GM21447 (cell line): ENCODE data around the gene ARHGEF2.
"Not testable (repeated sequence)": the region's sequence is repeated elsewhere in the genome, so short reads cannot be mapped to it uniquely, and the experiment has no call there.

Source experiments
- ATAC-seq: cut with Tn5 transposase; IDR thresholded peaks from one replicate; pipeline ENCODE4 v1.9.1; 2021; ENCODE audit not compliant: unreplicated experiment

The ARHGEF2 gene

DNA sequence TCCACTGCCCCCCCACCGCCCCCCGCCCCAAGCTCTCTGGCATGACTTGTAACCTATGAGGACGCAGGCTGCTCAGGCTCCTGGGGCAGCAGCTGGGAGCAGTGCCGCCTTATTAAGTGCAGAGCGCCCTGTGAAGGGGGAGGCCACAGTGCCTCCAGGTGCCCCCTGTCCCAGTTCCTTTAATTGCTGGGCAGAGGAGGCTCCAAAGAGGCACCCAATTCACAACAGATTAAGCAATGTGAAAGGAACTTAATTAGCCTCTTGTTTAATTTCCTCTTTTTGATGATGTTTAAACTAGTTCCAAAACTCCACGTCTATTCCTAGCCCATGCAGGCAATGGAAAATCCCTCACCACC is 33.9 kb downstream of the ARHGEF2 start:
- ATAC-seq = no peak

DNA sequence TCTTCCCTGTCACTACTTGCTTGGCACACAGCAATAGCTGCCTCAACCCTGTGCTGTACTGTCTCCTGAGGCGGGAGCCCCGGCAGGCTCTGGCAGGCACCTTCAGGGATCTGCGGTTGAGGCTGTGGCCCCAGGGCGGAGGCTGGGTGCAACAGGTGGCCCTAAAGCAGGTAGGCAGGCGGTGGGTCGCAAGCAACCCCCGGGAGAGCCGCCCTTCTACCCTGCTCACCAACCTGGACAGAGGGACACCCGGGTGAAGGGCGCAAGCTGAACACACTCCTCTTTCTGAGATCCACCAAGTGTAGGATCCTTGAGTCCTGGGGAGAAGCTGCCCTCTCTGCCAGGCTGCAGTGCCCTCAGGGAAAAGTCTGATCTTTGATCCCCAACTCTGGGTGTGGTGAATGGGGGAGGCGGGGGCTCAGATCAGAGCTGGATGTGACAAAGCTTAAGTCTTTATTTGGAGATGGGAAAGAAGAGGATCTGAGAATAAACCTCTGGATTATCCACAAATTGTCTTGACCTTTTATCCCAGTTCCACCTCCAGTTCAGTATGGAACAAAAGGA is 35.7 kb downstream of the ARHGEF2 start:
- ATAC-seq = no peak

DNA sequence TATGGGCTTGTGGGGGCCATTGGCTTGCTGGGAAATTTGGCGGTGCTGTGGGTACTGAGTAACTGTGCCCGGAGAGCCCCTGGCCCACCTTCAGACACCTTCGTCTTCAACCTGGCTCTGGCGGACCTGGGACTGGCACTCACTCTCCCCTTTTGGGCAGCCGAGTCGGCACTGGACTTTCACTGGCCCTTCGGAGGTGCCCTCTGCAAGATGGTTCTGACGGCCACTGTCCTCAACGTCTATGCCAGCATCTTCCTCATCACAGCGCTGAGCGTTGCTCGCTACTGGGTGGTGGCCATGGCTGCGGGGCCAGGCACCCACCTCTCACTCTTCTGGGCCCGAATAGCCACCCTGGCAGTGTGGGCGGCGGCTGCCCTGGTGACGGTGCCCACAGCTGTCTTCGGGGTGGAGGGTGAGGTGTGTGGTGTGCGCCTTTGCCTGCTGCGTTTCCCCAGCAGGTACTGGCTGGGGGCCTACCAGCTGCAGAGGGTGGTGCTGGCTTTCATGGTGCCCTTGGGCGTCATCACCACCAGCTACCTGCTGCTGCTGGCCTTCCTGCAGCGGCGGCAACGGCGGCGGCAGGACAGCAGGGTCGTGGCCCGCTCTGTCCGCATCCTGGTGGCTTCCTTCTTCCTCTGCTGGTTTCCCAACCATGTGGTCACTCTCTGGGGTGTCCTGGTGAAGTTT is 36.4 kb downstream of the ARHGEF2 start:
- ATAC-seq = no peak

DNA sequence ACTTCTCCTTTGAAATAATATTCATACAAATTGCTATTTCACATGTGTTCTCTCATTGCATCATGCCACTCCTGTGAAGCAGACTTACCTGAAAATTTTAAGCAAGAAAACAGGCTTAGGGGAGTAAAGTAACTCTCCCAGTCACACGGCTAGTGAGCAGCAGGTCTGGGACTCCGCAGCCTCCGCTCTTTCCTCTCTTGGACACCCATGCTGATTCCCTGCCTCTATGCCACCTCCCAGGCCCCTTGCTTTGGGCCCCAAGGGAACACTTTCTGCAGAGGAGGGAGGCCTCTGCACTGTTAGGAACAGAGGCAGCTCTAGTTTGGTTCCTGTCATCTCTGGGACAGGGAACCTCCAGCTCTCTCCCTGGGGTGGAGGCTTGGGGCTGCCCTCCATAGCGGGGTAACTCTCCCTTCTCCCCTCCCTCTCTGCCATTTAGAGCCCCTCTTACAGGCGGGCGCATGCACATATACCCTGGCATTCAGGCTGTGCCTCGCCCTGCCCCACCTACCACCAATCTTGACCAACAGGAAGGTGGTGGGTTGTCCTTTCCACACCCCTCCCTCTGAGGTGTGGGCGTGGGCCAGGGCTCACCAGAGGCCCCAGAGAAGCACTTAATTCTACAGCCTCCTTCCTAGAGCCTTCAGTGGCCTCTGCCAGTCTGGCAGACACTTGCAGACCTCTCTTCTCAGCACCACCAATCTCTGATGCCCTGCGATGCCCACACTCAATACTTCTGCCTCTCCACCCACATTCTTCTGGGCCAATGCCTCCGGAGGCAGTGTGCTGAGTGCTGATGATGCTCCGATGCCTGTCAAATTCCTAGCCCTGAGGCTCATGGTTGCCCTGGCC is 37.1 kb downstream of the ARHGEF2 start, which contains the start of gene RXFP4:
Gene RXFP4, plus strand, starts transcription at position 646 of the 852 bp plus-strand sequence. Its CDS starts 72 bp downstream, at position 718.
- ATAC-seq = no peak

DNA sequence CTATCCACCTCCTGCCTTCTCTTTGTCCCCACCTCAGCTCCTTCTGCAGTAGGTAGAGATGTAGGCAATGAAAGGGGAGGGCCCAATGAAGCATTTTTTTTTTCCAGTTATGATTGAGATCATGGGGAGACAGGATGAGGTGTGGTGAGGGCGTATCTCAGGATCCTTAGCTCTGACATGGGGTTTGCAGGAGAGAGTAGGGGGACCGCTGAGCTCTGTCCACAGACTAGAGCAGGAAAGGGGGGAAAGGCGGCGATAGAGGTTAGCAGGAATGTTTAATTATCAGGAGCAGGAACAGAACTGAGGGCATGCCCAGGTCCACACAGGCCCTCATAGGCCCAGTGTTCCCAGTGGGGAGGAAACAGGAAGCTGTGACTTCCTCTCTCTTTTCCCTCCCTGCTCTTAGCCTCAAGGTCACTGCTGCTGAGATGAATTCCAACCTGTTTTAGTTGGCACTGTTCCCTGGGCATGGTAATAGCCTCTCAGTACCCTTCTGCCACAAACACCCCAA is 37.8 kb downstream of the ARHGEF2 start:
- no peak for ATAC-seq

DNA sequence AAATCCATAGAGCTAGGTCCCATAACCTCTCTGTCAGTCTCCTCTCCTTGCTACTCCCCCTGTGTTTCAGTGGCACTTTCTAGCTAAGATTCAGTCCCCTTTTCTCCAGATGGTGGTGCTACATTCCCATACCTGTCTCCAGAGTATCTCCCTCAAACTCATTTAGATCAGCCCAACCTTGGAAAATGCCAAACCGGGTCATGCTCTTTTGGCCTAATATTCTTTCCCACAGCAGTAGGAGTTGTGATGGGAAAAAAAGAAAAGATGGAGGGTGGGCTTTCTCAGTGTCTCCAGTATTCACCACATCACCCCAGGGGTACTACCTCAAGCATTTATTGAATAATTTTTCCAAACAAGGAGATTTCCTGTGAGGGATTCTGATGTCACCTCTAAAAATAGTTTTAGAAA is 40.1 kb downstream of the ARHGEF2 start:
- ATAC-seq = no peak

DNA sequence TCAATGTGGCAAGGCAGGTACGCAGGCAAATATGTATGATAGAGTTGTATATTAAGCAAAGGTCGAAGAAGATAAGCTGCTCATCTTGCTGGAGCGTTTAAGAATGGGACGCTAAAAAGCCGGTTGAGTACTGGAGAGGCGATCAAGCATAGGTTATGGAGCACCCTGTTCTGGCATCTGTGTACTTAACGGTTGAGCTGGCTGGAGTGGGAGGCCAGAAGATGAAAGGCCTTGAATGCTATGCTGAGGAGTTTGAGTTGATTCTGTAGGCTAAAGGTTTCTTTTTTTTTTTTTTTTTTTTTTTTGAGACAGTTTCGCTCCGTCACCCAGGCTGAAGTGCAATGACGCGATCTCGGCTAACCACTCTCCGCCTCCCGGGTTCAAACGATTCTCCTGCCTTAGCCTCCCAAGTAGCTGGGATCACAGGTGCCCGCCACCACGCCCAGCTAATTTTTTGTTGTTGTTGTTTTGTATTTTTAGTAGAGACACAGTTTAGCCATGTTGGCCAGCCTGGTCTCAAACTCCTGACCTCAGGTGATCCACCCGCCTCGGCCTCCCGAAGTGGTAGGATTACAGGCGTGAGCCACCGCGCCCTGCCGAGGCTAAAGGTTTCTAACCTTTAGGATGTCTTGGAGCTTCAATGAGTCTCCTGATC is 43.3 kb downstream of the ARHGEF2 start:
- ATAC-seq = no peak

DNA sequence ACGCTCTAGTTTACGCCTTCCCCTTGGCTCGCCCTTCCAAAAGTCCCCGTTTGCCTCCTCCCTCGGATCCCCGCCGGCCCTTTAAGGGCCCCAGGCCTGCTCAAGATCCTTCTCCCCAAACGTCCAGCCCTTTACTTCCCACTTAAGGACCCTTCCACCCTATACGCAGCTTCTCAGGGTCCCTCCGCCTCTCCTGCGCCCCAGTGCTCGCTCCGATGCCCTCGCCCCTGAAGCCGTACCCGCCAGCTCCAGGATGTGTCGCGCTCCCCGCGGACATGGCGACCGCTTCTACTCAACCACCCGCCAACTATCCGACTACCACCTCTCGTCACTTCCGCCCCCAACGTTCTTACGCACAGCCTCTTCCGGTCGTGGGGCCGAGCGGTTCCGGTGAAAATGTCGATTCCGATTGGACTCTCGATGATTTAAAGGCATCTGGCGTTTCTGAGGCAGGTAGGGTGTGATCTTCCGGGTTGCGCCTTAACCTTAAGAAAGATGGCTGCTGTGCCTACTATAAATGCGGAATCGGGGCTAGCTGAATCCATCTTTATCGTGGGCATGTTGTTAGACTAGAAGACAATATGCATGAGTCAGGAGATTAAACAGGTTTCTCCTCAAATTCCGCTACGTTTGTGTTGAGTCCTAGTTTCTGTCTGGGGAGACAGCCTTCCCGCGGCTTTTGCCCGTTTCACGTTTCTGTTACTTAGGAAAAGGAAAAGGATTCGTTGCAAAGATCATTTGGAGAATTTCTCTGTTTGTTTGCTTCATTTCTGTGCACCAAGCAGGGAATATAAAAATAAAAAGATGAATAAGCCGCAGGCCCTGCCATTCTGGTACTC is 44.0 kb downstream of the ARHGEF2 start, which contains the start of gene KHDC4:
Gene KHDC4, minus strand, starts transcription at position 317 of the 839 bp plus-strand sequence. Its CDS starts 40 bp downstream, at position 277.
- ATAC-seq = peak; percentile 90

DNA sequence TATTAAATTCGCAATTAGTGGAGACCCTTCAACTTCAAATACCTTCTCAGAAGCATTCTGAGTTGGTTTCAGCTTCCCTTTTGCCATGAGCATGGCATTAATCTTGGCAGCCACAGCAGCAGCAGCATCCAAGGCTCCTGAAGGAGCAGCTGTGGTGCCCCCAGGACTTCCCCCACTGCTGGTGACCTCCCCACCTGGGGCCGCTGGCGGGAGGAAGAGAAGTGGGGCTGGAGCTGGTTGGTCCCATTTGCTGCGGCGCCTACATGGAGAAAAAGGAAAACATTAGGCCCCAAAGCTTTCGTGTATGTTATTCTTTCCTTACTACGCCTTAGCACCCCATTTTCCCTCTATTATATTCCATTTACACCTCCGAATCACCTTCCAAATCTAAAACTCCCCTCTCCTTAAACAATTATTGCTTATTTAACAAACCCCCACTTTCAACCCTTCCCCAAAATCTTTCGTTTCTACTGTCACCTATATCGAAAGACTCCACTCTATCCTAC is 44.7 kb downstream of the ARHGEF2 start:
- ATAC-seq = no peak

DNA sequence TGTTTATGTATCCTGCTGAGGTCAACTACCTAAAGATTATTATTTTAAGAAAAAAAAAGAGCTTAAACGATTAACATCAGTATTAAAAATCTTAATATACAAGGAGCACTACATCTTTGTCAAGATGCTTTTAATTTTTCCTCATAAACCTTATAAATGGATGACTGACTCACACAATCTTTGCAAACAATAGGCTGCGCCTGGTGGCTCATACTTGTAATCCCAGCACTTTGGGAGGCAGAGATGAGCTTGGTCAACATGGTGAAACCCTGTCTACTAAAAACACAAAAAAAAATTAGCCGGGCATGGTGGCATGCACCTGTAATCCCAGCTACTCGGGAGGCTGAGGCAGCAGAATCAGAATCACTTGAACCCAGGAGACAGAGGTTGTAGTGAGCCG is 45.9 kb downstream of the ARHGEF2 start:
- ATAC-seq = no peak

DNA sequence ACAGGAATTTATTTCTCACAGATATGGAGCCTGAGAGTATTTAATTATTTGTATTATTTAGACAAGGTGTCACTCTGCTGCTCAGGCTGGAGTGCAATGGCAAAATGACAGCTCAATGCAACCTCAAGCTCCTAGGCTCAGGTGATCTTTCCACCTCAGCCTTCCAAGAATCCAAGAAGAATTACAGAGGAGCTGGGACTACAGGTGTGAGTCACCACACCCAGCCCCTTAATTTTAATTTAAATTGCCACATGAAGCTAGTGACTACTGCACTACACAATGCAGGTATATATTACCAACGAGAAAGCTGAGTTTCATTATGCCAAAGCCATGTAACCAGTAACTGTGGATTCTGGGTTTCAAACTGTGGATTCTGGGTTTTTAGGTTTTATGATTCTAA is 46.3 kb downstream of the ARHGEF2 start:
- ATAC-seq = no peak

DNA sequence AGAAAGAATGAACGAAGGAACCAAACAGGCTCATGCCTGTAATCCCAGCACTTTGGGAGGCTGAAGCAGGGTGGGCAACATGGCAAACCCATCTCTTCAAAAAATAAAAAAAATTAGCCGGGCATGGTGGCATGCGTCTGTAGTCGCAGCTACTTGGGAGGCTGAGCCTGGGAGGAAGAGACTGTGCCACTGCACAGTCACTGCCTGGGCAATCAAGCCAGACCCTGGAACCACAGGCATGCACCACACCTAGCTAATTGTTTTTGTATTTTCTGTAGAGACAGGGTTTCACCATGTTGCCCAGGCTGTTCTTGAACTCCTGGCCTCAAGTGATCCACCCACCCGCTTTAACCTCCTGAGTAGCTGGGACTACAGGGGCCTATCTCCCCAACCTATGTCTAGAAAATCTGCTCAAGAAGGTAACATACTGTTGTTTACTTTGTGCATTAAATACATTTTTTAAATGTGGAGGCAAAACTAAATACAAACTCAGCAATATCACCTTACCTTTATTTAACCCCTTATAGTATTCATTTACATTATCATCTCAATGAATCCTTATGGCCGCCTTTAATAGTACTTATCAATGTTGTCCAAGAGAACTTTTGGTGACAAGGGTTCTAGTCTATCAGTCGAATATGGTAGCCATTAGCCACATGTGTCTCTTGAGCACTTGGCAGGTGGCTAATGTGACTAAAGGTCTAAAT is 46.9 kb downstream of the ARHGEF2 start:
- ATAC-seq = no peak

DNA sequence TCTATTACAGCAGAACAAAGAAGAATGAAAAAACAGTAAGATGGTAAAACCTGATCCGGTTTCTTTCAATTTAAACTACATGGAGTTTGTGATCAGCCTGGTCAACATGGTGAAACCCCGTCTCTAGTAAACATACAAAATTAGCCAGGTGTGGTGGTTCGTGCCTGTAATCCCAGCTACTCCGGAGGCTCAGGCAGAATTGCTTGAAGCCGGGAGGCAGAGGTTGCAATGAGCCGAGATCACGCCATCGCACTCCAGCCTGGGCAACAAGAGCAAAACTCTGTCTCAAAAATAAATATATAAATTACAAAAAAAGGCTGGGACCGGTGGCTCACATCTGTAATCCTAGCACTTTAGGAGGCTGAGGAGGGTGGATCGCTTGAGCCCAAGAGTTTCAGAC is 47.6 kb downstream of the ARHGEF2 start:
- not testable (repeated sequence) for ATAC-seq

DNA sequence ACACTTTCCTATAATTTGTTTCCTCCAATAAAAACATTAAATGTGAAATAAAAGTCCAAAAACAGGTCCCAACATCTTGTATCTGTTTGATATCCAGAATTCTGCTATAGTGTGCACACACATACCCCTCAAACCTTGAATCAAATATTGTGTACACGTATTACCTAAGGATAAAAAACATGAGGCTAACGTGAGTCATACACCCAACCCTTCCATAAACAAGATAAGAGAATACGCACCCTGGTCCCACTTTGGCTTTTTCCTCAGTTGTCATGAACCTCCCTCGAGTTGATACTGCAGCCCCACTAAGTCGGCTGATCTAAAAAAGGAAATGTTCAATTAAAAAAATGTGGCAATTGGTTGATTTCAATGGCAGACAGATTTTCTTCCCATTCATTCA is 49.3 kb downstream of the ARHGEF2 start:
- no peak for ATAC-seq

DNA sequence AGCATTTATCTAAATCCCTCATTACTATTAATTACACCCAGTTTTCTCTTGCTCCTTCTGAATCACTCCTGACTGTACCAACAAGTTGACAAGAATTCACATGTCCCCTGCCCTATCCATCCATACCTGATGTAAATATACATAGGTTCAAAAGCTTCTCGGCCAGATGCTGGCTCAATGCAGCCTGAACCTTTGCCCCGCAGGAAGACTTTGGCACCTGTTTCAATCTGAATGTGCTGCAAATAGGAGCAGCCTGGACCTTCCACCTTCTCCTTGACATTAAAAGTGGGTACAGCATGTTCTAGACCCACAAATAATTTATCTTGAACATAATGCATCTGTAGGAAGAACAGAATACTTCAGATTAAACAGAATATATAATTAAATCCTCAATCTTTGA is 52.8 kb downstream of the ARHGEF2 start:
- no peak for ATAC-seq

DNA sequence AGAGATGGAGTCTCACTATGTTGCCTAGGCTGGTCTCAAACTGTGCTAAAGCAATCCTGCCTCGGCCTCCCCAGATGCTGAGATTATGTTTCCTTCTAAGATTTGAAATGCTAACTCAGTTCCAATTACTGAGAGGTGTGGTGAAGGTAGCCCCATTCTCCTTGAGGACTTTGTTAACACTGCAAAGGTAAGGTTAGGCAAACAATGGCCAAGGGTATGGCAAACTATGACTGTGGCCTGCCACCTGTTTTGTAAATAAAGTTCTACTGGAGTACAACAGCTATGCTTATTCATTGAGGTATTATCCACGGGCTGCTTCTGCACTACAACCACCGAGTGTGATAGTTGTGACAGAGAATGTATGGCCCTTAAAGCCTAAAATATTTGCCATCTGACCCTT is 57.6 kb downstream of the ARHGEF2 start:
- no peak for ATAC-seq

DNA sequence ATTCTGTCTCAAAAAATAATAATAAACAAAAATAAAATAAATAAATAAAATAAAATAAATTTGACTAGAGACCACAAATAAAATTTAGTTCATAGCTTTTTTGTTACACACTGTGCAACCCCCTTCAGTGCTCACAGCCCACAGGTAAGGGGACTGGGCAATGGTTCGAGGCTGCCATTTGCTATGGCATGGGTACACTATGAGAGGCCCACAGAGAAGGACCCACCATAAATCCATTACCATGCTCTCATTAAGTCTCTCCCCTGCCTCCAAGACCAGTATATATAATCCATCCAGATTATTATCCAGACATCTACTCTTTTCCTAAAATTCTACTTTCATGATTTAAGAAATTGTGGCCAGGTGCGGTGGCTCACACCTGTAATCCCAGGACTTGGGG is 58.5 kb downstream of the ARHGEF2 start:
- no peak for ATAC-seq

DNA sequence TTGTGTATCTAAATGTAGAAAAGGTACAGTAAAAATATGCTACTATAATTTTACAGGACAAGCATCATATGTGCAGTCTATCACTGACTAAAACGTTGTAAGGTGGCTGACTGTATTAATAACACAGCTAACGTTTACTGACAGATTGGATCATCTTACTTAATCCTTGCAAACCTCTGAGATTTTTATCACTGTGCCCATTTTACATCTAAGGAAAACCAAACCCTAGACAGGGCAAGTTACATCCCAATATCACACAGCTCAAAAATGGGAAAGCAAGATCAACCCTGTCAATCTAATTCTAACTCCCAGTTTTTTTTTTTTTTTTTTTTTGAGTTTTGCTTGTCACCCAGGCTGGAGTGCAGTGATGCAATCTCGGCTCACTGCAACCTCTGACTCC is 59.7 kb downstream of the ARHGEF2 start:
- ATAC-seq = no peak

DNA sequence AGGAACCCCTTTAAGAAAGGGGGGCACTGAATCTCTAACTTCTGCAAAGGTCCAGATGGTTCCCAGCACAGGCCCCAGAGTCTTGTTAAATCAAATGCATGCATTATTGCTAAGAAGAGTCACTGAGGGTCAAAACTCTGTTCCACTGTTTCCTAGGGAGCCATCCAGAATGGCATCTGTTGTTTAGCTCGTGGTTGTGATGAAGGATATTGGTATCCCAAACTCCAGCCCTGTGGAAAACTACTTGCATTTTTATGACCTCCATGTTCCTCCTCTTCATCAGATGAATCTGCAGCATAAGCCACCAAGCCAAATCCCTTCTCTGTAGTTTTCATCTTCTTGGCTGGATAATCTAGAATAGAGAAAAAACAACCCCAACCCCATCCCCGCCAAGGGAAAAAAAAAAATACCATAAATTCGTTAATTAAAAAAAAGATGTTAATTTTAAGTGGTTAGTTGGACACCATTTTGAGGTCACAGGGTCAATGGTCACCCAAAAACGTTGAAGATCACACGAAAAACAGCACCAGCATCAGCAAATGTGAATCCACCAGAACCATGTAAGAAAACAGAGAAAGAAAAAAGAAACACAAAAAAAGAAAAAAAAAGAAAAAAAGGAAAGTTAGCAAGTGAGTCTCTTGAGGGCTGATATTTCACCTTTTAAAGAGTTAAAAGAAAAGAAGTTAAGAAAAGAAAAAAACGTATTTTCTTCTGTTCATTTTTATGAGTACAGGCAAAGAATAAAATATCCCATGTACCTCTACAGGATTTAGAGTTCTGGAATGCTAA is 64.2 kb downstream of the ARHGEF2 start:
- no peak for ATAC-seq
